Fibroblast of lung (primary cell): ENCODE data around the gene GUCY2D.

Experiments
- CTCF ChIP-seq, 2 donors: IDR thresholded peaks in 1 of 2; conservative IDR thresholded peaks in 1 of 2; 1 replicate in 1 of 2; 2 replicates in 1 of 2; pipeline ENCODE4 v1.5.1; 2011 to 2012; ENCODE audit warnings: low read length in 2 of 2, control low read depth in 1 of 2, inconsistent platforms in 1 of 2, low read depth in 1 of 2, mild to moderate bottlenecking in 1 of 2
- EZH2 ChIP-seq: IDR thresholded peaks from 2 replicates; pipeline ENCODE4 v1.5.1; 2012; ENCODE audit warnings: low read length, control low read depth, mild to moderate bottlenecking; ENCODE audit errors: missing control alignments

DNA sequence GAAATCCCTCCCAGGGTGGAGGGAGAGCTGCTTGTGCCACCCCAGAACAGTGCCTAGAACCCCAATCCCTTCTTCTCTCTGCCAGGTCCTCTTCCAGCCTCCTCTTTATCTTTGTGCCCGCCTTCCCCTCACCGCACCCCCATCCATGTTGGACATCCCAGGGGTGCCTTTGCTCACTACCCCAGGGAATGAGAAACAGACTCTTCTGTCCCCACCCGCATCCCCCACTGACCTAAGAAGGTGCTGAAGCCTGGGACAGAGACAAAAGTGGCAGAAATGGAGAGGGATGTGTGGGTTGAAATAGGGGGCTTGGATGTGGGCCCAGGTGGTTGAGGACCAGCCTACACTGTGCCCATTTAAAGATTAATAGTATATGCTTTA is 53.4 kb downstream of the GUCY2D start:
- TF ChIP-seq CTCF (conservative IDR thresholded peaks at IDR 0.05 in 1 of 2, IDR thresholded peaks at IDR 0.05 in 1 of 2; ENCODE audit: low read depth in 1 of 2, low read length in 2 of 2) (no peak), EZH2 (no peak)
